HepG2 (cell line): Measurements from ENCODE around the gene GCH1. TPM values are rescaled to one million over a fixed set of nuclear protein-coding genes. Genes with fewer than 3 reads are reported as not detected.

Source experiments
- ATAC-seq: fragments of 200-7000 bp; cut with Tn5 transposase; 3 replicates; pipeline ENCODE4 v1.9.1; 2020; ENCODE audit warnings: mild to moderate bottlenecking, moderate library complexity
- BruUV-seq: library from RNA; stranded (reverse); fragments of 400-500 nt; replicated peaks from 2 replicates; lab custom pipeline; 2021; lab: Mats Ljungman, UMichigan
- CTCF ChIA-PET: fragments of 300-600 bp; formaldehyde crosslinking; extraction: SDS; loops from one replicate; lab custom pipeline; 2021; ENCODE audit warnings: low total read pairs, inconsistent platforms, low intra/inter-chr PET ratio; lab: Yijun Ruan, JAX
- POLR2A ChIA-PET: fragments of 350-600 bp; sonication (Branson Sonifier 250); formaldehyde crosslinking; loops from one replicate; lab custom pipeline; 2020; ENCODE audit warnings: antibody characterized with exemption, inconsistent platforms; lab: Yijun Ruan, JAX
- DNase-seq: peaks from one replicate; pipeline ENCODE4 v3.0.0-alpha.2; 2015; ENCODE audit warnings: low spot score
- FAIRE-seq: peaks from 3 replicates; lab custom pipeline; 2011; peaks lifted over from hg19 to GRCh38; lab: Jason Lieb, UNC
- H2AFZ ChIP-seq: one replicate; pipeline ENCODE4 v1.6.1; 2011; ENCODE audit warnings: low read length, inconsistent platforms
- H3K27ac ChIP-seq: fragments of 300-600 bp; 3 replicates; pipeline ENCODE4 v1.8.0; 2011; ENCODE audit warnings: mixed run types, mild to moderate bottlenecking, mixed read lengths, low read length, inconsistent platforms; ENCODE audit not compliant: insufficient read depth; ENCODE audit errors: extremely low read length
- H3K27me3 ChIP-seq, 2 experiments: fragments of 200-600 bp in 1 of 2; 2 replicates in 1 of 2; 3 replicates in 1 of 2; pipeline versions ENCODE4 v1.6.0 to v1.8.0; 2011; ENCODE audit warnings: low read length in 2 of 2, mild to moderate bottlenecking in 2 of 2, moderate library complexity in 2 of 2, inconsistent platforms in 1 of 2; ENCODE audit not compliant: insufficient read depth in 2 of 2, control insufficient read depth in 1 of 2
- H3K36me3 ChIP-seq, 2 experiments: fragments of 200-600 bp in 1 of 2; replicated peaks in 1 of 2; 2 replicates in 1 of 2; 3 replicates in 1 of 2; pipeline versions ENCODE4 v1.5.1 to v1.8.0; 2011; ENCODE audit warnings: low read length in 2 of 2, inconsistent platforms in 1 of 2; ENCODE audit not compliant: insufficient read depth in 2 of 2, control insufficient read depth in 1 of 2
- H3K4me1 ChIP-seq: 2 replicates; pipeline ENCODE4 v1.5.1; 2012; ENCODE audit warnings: low read length, inconsistent platforms; ENCODE audit not compliant: insufficient read depth
- H3K4me2 ChIP-seq: 2 replicates; pipeline ENCODE4 v1.6.0; 2011; ENCODE audit warnings: low read depth, low read length, inconsistent platforms
- H3K4me3 ChIP-seq, 3 experiments: fragments of 200-600 bp in 1 of 3; sonication (generic), shearing (Covaris generic) in 1 of 3; replicated peaks in 1 of 3; 2 replicates each; pipeline ENCODE4 v1.5.1; 2011 to 2016; ENCODE audit warnings: low read length in 3 of 3, inconsistent platforms in 2 of 3, low read depth in 2 of 3, mild to moderate bottlenecking in 2 of 3, control low read depth in 1 of 3, mixed read lengths in 1 of 3; ENCODE audit not compliant: insufficient read depth in 1 of 3
- H3K79me2 ChIP-seq: one replicate; pipeline ENCODE4 v1.6.1; 2011; ENCODE audit warnings: low read length, inconsistent platforms; ENCODE audit not compliant: insufficient read depth
- H3K9ac ChIP-seq: 2 replicates; pipeline ENCODE4 v1.6.0; 2011; ENCODE audit warnings: mild to moderate bottlenecking, low read depth, low read length, inconsistent platforms; ENCODE audit not compliant: insufficient read depth
- H3K9me3 ChIP-seq: 2 replicates; pipeline ENCODE4 v1.5.1; 2012; ENCODE audit warnings: mild to moderate bottlenecking, low read length
- H4K20me1 ChIP-seq: 2 replicates; pipeline ENCODE4 v1.6.0; 2011; ENCODE audit warnings: inconsistent platforms, mild to moderate bottlenecking, low read length, moderate library complexity; ENCODE audit not compliant: insufficient read depth
- ASH2L ChIP-seq: fragments of 300-600, 200-600 bp; sonication (generic); IDR thresholded peaks from 2 replicates; pipeline ENCODE4 v1.7.0; 2017; ENCODE audit warnings: low read depth, mild to moderate bottlenecking, moderate library complexity, mixed read lengths, low read length; ENCODE audit not compliant: insufficient read length
- GATAD2A ChIP-seq: IDR thresholded peaks from 2 replicates; pipeline ENCODE4 v1.6.1; 2016
- KAT8 ChIP-seq: IDR thresholded peaks from 2 replicates; pipeline ENCODE4 v1.6.1; 2016; ENCODE audit warnings: missing genetic modification reagents, missing compliant biosample characterization
- KLF11 ChIP-seq: IDR thresholded peaks from 2 replicates; pipeline ENCODE4 v1.6.1; 2016; ENCODE audit warnings: missing compliant biosample characterization
- MEIS1 ChIP-seq: sonication (generic); formaldehyde crosslinking; IDR thresholded peaks from 2 replicates; pipeline ENCODE4 v1.9.0; 2021; ENCODE audit warnings: mild to moderate bottlenecking, missing genetic modification reagents, moderate library complexity, borderline replicate concordance
- NBN ChIP-seq: fragments of 450-650 bp; conservative IDR thresholded peaks from 2 replicates; pipeline ENCODE4 v1.6.1; 2017
- SIN3B ChIP-seq: fragments of 150-350 bp; IDR thresholded peaks from 2 replicates; pipeline ENCODE4 v1.6.1; 2014; ENCODE audit warnings: low read length
- SRF ChIP-seq: IDR thresholded peaks from 2 replicates; pipeline ENCODE4 v1.6.1; 2011; ENCODE audit warnings: mild to moderate bottlenecking, low read depth, low read length, moderate library complexity
- TCF7L2 ChIP-seq: IDR thresholded peaks from 2 replicates; pipeline ENCODE4 v1.6.1; 2011; ENCODE audit warnings: mild to moderate bottlenecking, low read depth, low read length, moderate library complexity
- TFDP2 ChIP-seq: sonication (generic); formaldehyde crosslinking; IDR thresholded peaks from 2 replicates; pipeline ENCODE4 v1.4.0; 2020; ENCODE audit warnings: missing genetic modification reagents
- ZBTB1 ChIP-seq: sonication (generic); formaldehyde crosslinking; IDR thresholded peaks from 2 replicates; pipeline ENCODE4 v1.4.0; 2020; ENCODE audit warnings: missing genetic modification reagents, borderline replicate concordance
- ZNF558 ChIP-seq: sonication (generic); formaldehyde crosslinking; IDR thresholded peaks from 2 replicates; pipeline ENCODE4 v1.9.0; 2022; ENCODE audit warnings: mild to moderate bottlenecking, missing genetic modification reagents, borderline replicate concordance
- ZNF782 ChIP-seq: sonication (generic); formaldehyde crosslinking; IDR thresholded peaks from 2 replicates; pipeline ENCODE4 v1.4.0; 2020; ENCODE audit warnings: missing genetic modification reagents, mild to moderate bottlenecking, borderline replicate concordance
- WGBS: methylation state at CpG from one replicate; pipeline ENCODE4 v1.1.6; 2017; ENCODE audit warnings: low lambda C conversion rate; 5-methylcytosine and 5-hydroxymethylcytosine counted together
- in situ Hi-C: cut with HindIII; loops from 2 replicates; pipeline ENCODE4 v1.10.0; 2017; ENCODE audit warnings: low pct_unique_long_range_greater_than_20kb; ENCODE audit not compliant: extremely low pct_ligation_motif_present
- intact Hi-C: fragments of 100-400 bp; cut with micrococcal nuclease; formaldehyde crosslinking; loops from one replicate; pipeline ENCODE4 v1.10.0; 2022; ENCODE audit not compliant: unreplicated experiment
- polyA plus RNA-seq, 8 experiments: library from polyadenylated mRNA; depleted of rRNA in 3 of 8; stranded (reverse) in 7 of 8; unstranded in 1 of 8; fragments of >200 nt; fragmentation: Illumina TruSeq in 4 of 8; extraction: Trizol in 4 of 8; gene quantifications; 2 replicates each; pipeline versions ENCODE4 v1.2.1 to v1.2.3, GENCODE V29; 2011 to 2016; ENCODE audit warnings: low read depth in 4 of 8, missing spikeins in 1 of 8, mixed read lengths in 1 of 8; ENCODE audit not compliant: insufficient read depth in 1 of 8
- total RNA-seq, 5 experiments: library from RNA; depleted of rRNA; stranded (reverse); fragments of >200 nt; fragmentation: Illumina TruSeq; extraction: Trizol; gene quantifications; 2 replicates each; pipeline ENCODE4 v1.2.3, GENCODE V29; 2016; ENCODE audit warnings: low read depth in 1 of 5
- TF ChIP-seq, protein P1 (sequence below): sonication (generic); formaldehyde crosslinking; IDR thresholded peaks from 2 replicates; pipeline ENCODE4 v1.4.0; 2020; ENCODE audit warnings: missing genetic modification reagents

GCH1 gene
- total and polyA plus RNA-seq, 2 of the 13 experiments (the other 11 are each of a cell fraction or from before 2014, with no cell fraction given) = 15.0 to 25.2 TPM

DNA sequence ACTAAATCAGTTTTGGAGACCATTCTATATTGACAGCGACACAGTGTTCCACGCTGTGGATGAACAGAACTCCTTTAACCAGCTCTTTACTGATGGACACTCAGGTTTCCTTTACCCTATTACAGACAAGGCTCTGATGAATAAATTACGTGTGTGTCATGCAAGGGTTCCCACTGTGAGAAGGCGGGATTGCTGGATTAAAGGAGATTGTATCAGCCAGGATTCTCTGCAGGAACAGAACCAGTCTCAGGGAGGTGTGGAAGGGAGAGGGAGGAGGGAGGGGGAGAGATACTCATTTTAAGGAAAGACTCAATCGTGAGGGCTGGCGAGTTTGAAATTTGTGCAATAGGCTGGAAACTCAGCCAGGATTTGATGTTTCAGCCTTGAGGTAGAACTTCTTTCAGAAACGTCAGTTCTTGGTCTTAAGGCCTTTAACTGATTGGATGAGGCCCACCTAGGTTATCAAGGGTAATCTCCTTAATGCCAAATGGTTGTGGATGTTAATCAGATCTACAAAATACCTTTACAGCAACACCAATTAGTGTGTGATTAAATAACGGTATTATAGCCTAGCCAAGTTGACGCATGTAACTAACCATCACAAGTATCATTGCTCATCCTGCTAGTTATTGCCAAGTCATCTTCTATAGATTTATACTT is 104.0 kb downstream of the GCH1 start:
- POLR2A ChIA-PET = no interaction called here
- H3K9me3 ChIP-seq = peaks cover 9% of the 10 kb centered on the region; the same call in 1 of the 2 replicates
- H3K4me2 ChIP-seq = no peak overlapping the region
- peaks cover 14% of the 10 kb centered on the region for H3K4me1 ChIP-seq
- intact Hi-C loops (no loop called here), in situ Hi-C loops (no loop called here)
- H3K27me3 ChIP-seq = no peaks in the 10 kb centered on the region; a peak in 1 of 5 replicates
- DNase-seq (no peak), ATAC-seq (no peak)
- H3K4me3 ChIP-seq = no peak overlapping the region
- H2AFZ ChIP-seq = no peak overlapping the region
- no peaks in the 10 kb centered on the region for H3K79me2 ChIP-seq
- no peak overlapping the region for H3K9ac ChIP-seq
- WGBS = 81% methylated on average over 9 of the region's 9 CpGs
- no peaks in the 10 kb centered on the region for H3K36me3 ChIP-seq
- CTCF ChIA-PET = no interaction called here
- TF ChIP-seq KAT8 (CRISPR knock-in tag) (no peak), ASH2L (no peak), GATAD2A (CRISPR knock-in tag) (no peak), SIN3B (no peak), TCF7L2 (no peak), ZBTB1 (no peak), ZNF782 (CRISPR knock-in tag) (no peak), TFDP2 (no peak), SRF (no peak), ZNF558 (no peak), MEIS1 (CRISPR knock-in tag) (no peak), KLF11 (no peak), NBN (no peak)
- TF ChIP-seq, protein P1, sequence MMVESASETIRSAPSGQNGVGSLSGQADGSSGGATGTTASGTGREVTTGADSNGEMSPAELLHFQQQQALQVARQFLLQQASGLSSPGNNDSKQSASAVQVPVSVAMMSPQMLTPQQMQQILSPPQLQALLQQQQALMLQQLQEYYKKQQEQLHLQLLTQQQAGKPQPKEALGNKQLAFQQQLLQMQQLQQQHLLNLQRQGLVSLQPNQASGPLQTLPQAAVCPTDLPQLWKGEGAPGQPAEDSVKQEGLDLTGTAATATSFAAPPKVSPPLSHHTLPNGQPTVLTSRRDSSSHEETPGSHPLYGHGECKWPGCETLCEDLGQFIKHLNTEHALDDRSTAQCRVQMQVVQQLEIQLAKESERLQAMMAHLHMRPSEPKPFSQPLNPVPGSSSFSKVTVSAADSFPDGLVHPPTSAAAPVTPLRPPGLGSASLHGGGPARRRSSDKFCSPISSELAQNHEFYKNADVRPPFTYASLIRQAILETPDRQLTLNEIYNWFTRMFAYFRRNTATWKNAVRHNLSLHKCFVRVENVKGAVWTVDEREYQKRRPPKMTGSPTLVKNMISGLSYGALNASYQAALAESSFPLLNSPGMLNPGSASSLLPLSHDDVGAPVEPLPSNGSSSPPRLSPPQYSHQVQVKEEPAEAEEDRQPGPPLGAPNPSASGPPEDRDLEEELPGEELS = no peak
- TF ChIP-seq, all 625 proteins: peak for 0
- no peak for FAIRE-seq
- Histone ChIP-seq H4K20me1 (no peaks in the 10 kb centered on the region), H3K27ac (no peak overlapping the region)
- no TSS peak for BruUV-seq
